Suprapubic skin (tissue), 4 donors: Measurements from ENCODE around the gene SHQ1.

Experiments used
- EP300 ChIP-seq: sonication (generic); formaldehyde crosslinking; IDR thresholded peaks from one replicate; pipeline ENCODE4 v1.6.1; 2017; ENCODE audit warnings: antibody characterized with exemption
- POLR2A ChIP-seq, 2 donors: fragments of 450-650 bp; IDR thresholded peaks; one replicate each; pipeline ENCODE4 v1.6.1; 2017; ENCODE audit warnings: antibody characterized with exemption in 2 of 2, mild to moderate bottlenecking in 2 of 2, moderate library complexity in 2 of 2
- POLR2AphosphoS5 ChIP-seq, 3 donors: sonication (generic); formaldehyde crosslinking; IDR thresholded peaks; one replicate each; pipeline ENCODE4 v1.6.1; 2017; ENCODE audit warnings: antibody characterized with exemption in 3 of 3
- TF ChIP-seq, protein P1 (sequence below), 2 donors: fragments of 200-600 bp in 1 of 2; fragments of 450-650 bp in 1 of 2; sonication (generic) in 1 of 2; IDR thresholded peaks; one replicate each; pipeline ENCODE4 v1.5.1; 2016 to 2019; ENCODE audit warnings: antibody characterized with exemption in 2 of 2, mild to moderate bottlenecking in 1 of 2, moderate library complexity in 1 of 2

DNA sequence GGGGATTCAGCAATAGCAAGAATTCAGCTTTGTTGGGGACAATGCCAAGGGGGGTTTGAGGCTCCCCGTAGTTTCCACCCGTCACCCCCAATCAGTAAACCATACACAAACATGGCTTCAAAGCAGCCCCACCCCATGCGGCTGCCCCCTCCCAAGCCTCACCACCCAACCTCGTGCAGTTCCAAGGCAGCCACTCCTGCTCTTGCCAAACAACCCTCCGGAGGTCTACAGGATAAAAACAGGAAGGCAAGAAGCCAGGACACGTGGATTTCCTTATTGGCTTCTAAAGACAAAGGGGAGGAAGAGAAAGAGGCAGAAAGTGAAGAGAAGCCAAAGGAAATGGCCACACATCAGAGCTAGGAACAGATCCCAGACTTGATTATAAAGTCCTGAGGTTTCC lies 121.1 kb downstream of the SHQ1 start:
- TF ChIP-seq, protein P1, sequence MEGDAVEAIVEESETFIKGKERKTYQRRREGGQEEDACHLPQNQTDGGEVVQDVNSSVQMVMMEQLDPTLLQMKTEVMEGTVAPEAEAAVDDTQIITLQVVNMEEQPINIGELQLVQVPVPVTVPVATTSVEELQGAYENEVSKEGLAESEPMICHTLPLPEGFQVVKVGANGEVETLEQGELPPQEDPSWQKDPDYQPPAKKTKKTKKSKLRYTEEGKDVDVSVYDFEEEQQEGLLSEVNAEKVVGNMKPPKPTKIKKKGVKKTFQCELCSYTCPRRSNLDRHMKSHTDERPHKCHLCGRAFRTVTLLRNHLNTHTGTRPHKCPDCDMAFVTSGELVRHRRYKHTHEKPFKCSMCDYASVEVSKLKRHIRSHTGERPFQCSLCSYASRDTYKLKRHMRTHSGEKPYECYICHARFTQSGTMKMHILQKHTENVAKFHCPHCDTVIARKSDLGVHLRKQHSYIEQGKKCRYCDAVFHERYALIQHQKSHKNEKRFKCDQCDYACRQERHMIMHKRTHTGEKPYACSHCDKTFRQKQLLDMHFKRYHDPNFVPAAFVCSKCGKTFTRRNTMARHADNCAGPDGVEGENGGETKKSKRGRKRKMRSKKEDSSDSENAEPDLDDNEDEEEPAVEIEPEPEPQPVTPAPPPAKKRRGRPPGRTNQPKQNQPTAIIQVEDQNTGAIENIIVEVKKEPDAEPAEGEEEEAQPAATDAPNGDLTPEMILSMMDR (IDR thresholded peaks at IDR 0.05), result no peak
- TF ChIP-seq POLR2A (IDR thresholded peaks at IDR 0.05) (no peak), POLR2AphosphoS5 (IDR thresholded peaks at IDR 0.05) (no peak), EP300 (no peak)
